Lower lobe of right lung (tissue), 2 donors: Measurements from ENCODE around the gene ZNF628. TPM values are rescaled to one million over a fixed set of nuclear protein-coding genes. Genes with fewer than 3 reads are reported as not detected.

Experiments
- ATAC-seq, 2 donors: fragments of 200-7000 bp; cut with Tn5 transposase; one replicate each; pipeline ENCODE4 v1.9.1; 2020 to 2022; ENCODE audit warnings: mild to moderate bottlenecking in 2 of 2, moderate library complexity in 2 of 2
- DNase-seq: peaks from one replicate; pipeline ENCODE4 v3.0.0-alpha.2; 2020
- H3K27ac ChIP-seq: fragments of 200-600 bp; one replicate; pipeline ENCODE4 v1.8.0; 2022
- H3K27me3 ChIP-seq: fragments of 200-600 bp; one replicate; pipeline ENCODE4 v1.8.0; 2022; ENCODE audit warnings: low read depth
- H3K36me3 ChIP-seq: fragments of 200-600 bp; one replicate; pipeline ENCODE4 v1.8.0; 2022; ENCODE audit warnings: mild to moderate bottlenecking
- H3K4me1 ChIP-seq: fragments of 200-600 bp; one replicate; pipeline ENCODE4 v1.8.0; 2022
- H3K4me3 ChIP-seq: fragments of 200-600 bp; one replicate; pipeline ENCODE4 v1.8.0; 2022; ENCODE audit warnings: mild to moderate bottlenecking
- H3K9me3 ChIP-seq: fragments of 200-600 bp; one replicate; pipeline ENCODE4 v1.8.0; 2022
- intact Hi-C: fragments of 100-400 bp; cut with DNase I; formaldehyde crosslinking; loops from one replicate; pipeline ENCODE4 v1.11.0; 2022
- total RNA-seq: library from RNA; stranded (reverse); fragmentation: NEBNext Ultra II Directional; extraction: Animal tissue kit (Norgen Biotek cat#: 25700); gene quantifications from one replicate; pipeline ENCODE4 v1.2.1, GENCODE V29; 2021
- TF ChIP-seq, protein P1 (sequence below): fragments of 200-600 bp; IDR thresholded peaks from one replicate; pipeline ENCODE4 v1.8.0; 2022; ENCODE audit warnings: antibody characterized with exemption, mild to moderate bottlenecking
- donor health status: DM: no; HTN: yes; CAD: no; lungs with severe emphysema.

Gene ZNF628
- total RNA-seq, 1 donor from 2014 or later = 7.1 TPM

DNA sequence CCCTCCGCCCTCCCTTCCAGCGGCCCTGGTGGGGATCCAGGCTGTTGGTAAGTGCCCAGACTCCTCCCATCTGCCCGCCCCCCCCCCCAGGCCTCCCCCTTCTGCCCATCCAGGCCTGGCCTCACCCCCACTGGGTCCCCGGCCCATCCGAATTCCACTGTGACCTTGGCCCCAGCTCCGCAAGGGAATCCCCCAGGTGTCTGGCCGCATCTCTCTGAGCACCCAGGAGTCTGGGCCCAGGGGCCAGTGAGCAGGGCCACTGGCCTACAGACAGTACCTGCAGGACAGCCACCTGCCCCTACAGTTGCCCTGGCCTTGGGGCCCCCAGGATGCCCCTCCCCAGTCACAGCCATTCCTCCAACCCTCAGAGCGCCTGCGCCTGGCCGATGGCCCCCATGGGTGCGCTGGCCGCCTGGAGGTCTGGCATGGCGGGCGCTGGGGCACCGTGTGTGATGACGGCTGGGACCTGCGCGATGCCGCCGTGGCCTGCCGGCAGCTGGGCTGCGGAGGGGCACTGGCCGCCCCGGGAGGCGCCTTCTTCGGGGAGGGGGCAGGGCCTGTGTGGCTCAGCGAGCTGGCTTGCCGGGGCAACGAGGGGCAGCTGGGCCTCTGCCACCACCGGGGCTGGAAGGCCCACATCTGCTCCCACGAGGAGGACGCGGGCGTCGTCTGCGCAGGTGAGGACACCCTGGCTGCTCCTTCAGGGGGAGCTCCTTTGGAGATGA, 12.7 kb downstream of the ZNF628 start:
- no peak for DNase-seq
- H3K27me3 ChIP-seq = peaks cover 10% of the 10 kb centered on the region

GRCh38 chr19:55489711-55490477, 13.5 kb downstream of the ZNF628 start:
- peaks cover 17% of the 10 kb centered on the region for H3K27me3 ChIP-seq
- intact Hi-C loops = no loop called here
- DNase-seq = no peak
- ATAC-seq = no peak
- H3K27ac ChIP-seq = no peak overlapping the region
- H3K4me1 ChIP-seq = peaks cover 31% of the 10 kb centered on the region
- H3K4me3 ChIP-seq = no peak overlapping the region
- no peaks in the 10 kb centered on the region for H3K9me3 ChIP-seq
- TF ChIP-seq, protein P1, sequence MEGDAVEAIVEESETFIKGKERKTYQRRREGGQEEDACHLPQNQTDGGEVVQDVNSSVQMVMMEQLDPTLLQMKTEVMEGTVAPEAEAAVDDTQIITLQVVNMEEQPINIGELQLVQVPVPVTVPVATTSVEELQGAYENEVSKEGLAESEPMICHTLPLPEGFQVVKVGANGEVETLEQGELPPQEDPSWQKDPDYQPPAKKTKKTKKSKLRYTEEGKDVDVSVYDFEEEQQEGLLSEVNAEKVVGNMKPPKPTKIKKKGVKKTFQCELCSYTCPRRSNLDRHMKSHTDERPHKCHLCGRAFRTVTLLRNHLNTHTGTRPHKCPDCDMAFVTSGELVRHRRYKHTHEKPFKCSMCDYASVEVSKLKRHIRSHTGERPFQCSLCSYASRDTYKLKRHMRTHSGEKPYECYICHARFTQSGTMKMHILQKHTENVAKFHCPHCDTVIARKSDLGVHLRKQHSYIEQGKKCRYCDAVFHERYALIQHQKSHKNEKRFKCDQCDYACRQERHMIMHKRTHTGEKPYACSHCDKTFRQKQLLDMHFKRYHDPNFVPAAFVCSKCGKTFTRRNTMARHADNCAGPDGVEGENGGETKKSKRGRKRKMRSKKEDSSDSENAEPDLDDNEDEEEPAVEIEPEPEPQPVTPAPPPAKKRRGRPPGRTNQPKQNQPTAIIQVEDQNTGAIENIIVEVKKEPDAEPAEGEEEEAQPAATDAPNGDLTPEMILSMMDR = no peak
- no peaks in the 10 kb centered on the region for H3K36me3 ChIP-seq

More for the DNA sequence above, 12.7 kb downstream of the ZNF628 start:
- TF ChIP-seq, protein P1 = no peak
- Histone ChIP-seq H3K9me3 (no peaks in the 10 kb centered on the region), H3K36me3 (no peaks in the 10 kb centered on the region), H3K27ac (no peak overlapping the region), H3K4me3 (no peak overlapping the region), H3K4me1 (peaks cover 39% of the 10 kb centered on the region)
- intact Hi-C loops = no loop called here
- no peak for ATAC-seq

GRCh38 chr19:55490478-55491432, 14.3 kb downstream of the ZNF628 start:
- peaks cover 17% of the 10 kb centered on the region for H3K27me3 ChIP-seq
- H3K36me3 ChIP-seq = no peaks in the 10 kb centered on the region
- DNase-seq = no peak
- intact Hi-C loops = no loop called here
- TF ChIP-seq, protein P1 = no peak
- no peaks in the 10 kb centered on the region for H3K9me3 ChIP-seq
- H3K4me3 ChIP-seq = no peak overlapping the region
- peaks cover 27% of the 10 kb centered on the region for H3K4me1 ChIP-seq
- no peak overlapping the region for H3K27ac ChIP-seq
- no peak for ATAC-seq

- Histone ChIP-seq H3K4me1 (peaks cover 18% of the 10 kb centered on the region), H3K4me3 (no peak overlapping the region), H3K36me3 (no peaks in the 10 kb centered on the region), H3K27ac (no peak overlapping the region), H3K27me3 (peaks cover 17% of the 10 kb centered on the region), H3K9me3 (no peaks in the 10 kb centered on the region)
- DNase-seq (no peak), ATAC-seq (no peak)
- TF ChIP-seq, protein P1 = no peak
- intact Hi-C loops = no loop called here
These were observed 15.3 kb downstream of the ZNF628 start for GRCh38 chr19:55491546-55492360.
